HEK293T (cell line): Measurements from ENCODE around the gene ACSS3.

Experiments
- CTCF ChIA-PET: fragments of 350-600 bp; formaldehyde crosslinking; extraction: SDS; loops from one replicate; lab custom pipeline; 2021; ENCODE audit warnings: antibody characterized with exemption, inconsistent platforms; lab: Yijun Ruan, JAX
- POLR2A ChIA-PET: fragments of 350-600 bp; formaldehyde crosslinking; extraction: SDS; loops from one replicate; lab custom pipeline; 2020; ENCODE audit warnings: antibody characterized with exemption, inconsistent platforms; lab: Yijun Ruan, JAX
- DNase-seq: peaks from one replicate; pipeline ENCODE4 v3.0.0; 2012; ENCODE audit warnings: mixed read lengths; ENCODE audit errors: extremely low spot score
- ARNT ChIP-seq: fragments of 450-650 bp; IDR thresholded peaks from 2 replicates; pipeline ENCODE4 v1.6.1; 2017; ENCODE audit warnings: mild to moderate bottlenecking
- BHLHE40 ChIP-seq: fragments of 450-650 bp; IDR thresholded peaks from 2 replicates; pipeline ENCODE4 v1.6.1; 2016; ENCODE audit warnings: mild to moderate bottlenecking, moderate library complexity, borderline replicate concordance
- CTBP1 ChIP-seq: fragments of 450-650 bp; IDR thresholded peaks from 2 replicates; pipeline ENCODE4 v1.6.1; 2016; ENCODE audit warnings: borderline replicate concordance
- ELF4 ChIP-seq: fragments of 450-650 bp; IDR thresholded peaks from 2 replicates; pipeline ENCODE4 v1.6.1; 2017; ENCODE audit warnings: antibody characterized with exemption
- FOXA1 ChIP-seq: fragments of 450-650 bp; IDR thresholded peaks from 2 replicates; pipeline ENCODE4 v1.6.1; 2016; ENCODE audit warnings: mild to moderate bottlenecking
- FOXK2 ChIP-seq: fragments of 450-650 bp; IDR thresholded peaks from 2 replicates; pipeline ENCODE4 v1.6.1; 2016; ENCODE audit warnings: mild to moderate bottlenecking
- FOXM1 ChIP-seq: fragments of 450-650 bp; IDR thresholded peaks from 2 replicates; pipeline ENCODE4 v1.6.1; 2017; ENCODE audit warnings: mild to moderate bottlenecking, borderline replicate concordance
- HDGF ChIP-seq: fragments of 450-650 bp; IDR thresholded peaks from 2 replicates; pipeline ENCODE4 v1.6.1; 2017; ENCODE audit warnings: antibody characterized with exemption, borderline replicate concordance
- L3MBTL2 ChIP-seq: fragments of 450-650 bp; conservative IDR thresholded peaks from 2 replicates; pipeline ENCODE4 v1.6.1; 2016; ENCODE audit warnings: mild to moderate bottlenecking
- LEF1 ChIP-seq: fragments of 450-650 bp; IDR thresholded peaks from 2 replicates; pipeline ENCODE4 v1.6.1; 2017; ENCODE audit warnings: mild to moderate bottlenecking, borderline replicate concordance
- NFRKB ChIP-seq: fragments of 450-650 bp; IDR thresholded peaks from 2 replicates; pipeline ENCODE4 v1.6.1; 2016; ENCODE audit warnings: mild to moderate bottlenecking, moderate library complexity
- SP1 ChIP-seq: fragments of 450-650 bp; IDR thresholded peaks from 2 replicates; pipeline ENCODE4 v1.6.1; 2017
- SUZ12 ChIP-seq: fragments of 450-650 bp; IDR thresholded peaks from 2 replicates; pipeline ENCODE4 v1.6.1; 2016; ENCODE audit warnings: mild to moderate bottlenecking
- TARDBP ChIP-seq: fragments of 450-650 bp; IDR thresholded peaks from 2 replicates; pipeline ENCODE4 v1.6.1; 2016
- ZNF384 ChIP-seq: fragments of 450-650 bp; IDR thresholded peaks from 2 replicates; pipeline ENCODE4 v1.6.1; 2016
- TF ChIP-seq, protein P1 (sequence below): fragments of 450-650 bp; IDR thresholded peaks from 2 replicates; pipeline ENCODE4 v1.6.1; 2016

ACSS3 gene

DNA sequence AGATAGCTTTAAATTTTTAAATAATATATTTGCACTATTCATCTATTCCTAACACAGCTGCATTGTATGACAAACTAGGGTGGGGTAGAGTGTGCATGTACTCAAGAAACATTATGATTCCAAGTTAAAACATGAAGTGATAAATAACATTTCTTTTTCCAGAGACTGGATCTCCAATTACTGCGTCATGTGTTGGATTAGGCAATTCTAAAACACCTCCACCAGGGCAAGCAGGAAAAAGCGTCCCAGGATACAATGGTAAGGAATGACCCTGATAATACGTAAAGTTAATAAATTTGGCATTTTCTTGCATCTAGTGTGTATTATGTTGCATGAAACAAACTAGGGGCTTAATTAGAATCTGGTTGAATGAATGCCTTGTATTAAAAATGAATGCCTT lies 138.9 kb downstream of the ACSS3 start:
- ChIA-PET POLR2A (no interaction called here), CTCF (no interaction called here)
- DNase-seq: no peak
- TF ChIP-seq ARNT (no peak), FOXM1 (no peak), FOXK2 (no peak), SP1 (no peak), LEF1 (no peak)
- TF ChIP-seq, protein P1, sequence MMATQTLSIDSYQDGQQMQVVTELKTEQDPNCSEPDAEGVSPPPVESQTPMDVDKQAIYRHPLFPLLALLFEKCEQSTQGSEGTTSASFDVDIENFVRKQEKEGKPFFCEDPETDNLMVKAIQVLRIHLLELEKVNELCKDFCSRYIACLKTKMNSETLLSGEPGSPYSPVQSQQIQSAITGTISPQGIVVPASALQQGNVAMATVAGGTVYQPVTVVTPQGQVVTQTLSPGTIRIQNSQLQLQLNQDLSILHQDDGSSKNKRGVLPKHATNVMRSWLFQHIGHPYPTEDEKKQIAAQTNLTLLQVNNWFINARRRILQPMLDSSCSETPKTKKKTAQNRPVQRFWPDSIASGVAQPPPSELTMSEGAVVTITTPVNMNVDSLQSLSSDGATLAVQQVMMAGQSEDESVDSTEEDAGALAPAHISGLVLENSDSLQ: no peak

GRCh38 chr12:81221681-81222080 lies 143.8 kb downstream of the ACSS3 start:
- ChIA-PET POLR2A (no interaction called here), CTCF (interaction anchor here (0.6 kb wide), 1 partner anchor 832 kb away, joined by 3 read pairs; no protein-coding TSS in a partner anchor)
- no peak for DNase-seq
- TF ChIP-seq ELF4 (no peak), FOXM1 (no peak), CTBP1 (no peak), NFRKB (no peak), BHLHE40 (no peak), L3MBTL2 (no peak), ARNT (no peak), HDGF (no peak), LEF1 (no peak), SUZ12 (no peak), ZNF384 (no peak), TARDBP (no peak), SP1 (no peak), FOXA1 (no peak), FOXK2 (no peak)
- TF ChIP-seq, protein P1: no peak

DNA sequence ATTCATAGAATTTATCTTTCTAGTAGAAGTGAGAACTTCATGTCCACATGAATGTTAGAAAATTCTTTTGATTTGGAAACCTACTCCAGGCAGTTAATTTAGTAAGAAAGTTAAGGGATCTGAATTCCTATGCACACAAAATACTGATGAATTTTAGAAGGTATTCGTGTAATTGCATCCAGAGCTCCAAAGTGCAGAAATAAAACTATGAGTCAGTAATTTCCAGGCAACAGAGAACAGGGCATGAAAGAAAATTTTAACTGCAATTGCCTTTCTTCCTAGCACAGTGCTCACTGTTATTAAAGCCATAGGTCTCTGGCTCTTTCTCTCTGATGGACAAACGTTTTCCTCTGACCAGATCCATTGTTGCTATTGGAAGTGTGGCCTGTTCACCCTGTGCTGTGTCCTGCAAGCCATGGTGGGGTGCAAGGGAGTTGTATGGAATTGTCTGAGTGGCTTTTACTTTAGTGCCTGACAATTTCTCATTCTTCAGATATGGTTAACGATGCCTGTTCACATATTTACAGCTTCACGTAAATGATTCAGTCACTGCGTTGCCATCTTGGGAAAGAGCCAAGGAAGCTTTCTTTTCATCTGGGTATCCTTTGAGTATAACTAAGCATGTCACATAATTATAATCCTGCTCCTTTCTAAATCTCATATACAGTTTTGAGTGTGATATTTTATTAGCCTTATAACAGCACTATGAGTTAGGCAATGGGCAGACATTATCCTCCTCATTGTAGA lies 145.1 kb downstream of the ACSS3 start:
- CTCF ChIA-PET: no interaction called here
- TF ChIP-seq ARNT (no peak), NFRKB (no peak), SUZ12 (no peak), ZNF384 (no peak), HDGF (no peak), FOXA1 (no peak), CTBP1 (no peak), ELF4 (no peak), SP1 (no peak), FOXM1 (no peak), BHLHE40 (no peak), L3MBTL2 (no peak), LEF1 (no peak), FOXK2 (no peak), TARDBP (no peak)
- TF ChIP-seq, protein P1: no peak
- no peak for DNase-seq
- POLR2A ChIA-PET: no interaction called here

DNA sequence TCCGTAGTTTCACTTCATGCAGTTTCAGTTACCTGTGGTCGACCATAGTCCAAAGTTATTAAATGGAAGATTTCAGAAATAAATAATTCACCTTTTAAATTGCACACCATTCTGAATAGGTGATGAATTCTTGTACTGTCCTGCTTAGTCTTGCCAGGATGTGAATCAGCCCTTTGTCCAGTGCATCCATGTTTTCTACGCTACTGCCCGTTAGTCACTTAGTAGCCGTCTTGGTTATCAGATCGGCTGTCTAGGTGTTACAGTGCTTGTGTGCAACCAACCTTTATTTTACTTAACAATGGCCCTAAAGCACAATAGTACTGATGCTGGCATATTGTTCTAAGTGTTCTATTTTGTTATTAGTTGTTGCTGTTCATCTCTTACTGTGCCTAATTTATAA lies 146.7 kb downstream of the ACSS3 start:
- TF ChIP-seq L3MBTL2 (no peak), FOXK2 (no peak), CTBP1 (no peak), LEF1 (no peak), TARDBP (no peak), BHLHE40 (no peak), FOXM1 (no peak), ELF4 (no peak)
- CTCF ChIA-PET: no interaction called here
- POLR2A ChIA-PET: no interaction called here
- no peak for DNase-seq

GRCh38 chr12:81229759-81230158 lies 151.9 kb downstream of the ACSS3 start:
- POLR2A ChIA-PET: no interaction called here
- TF ChIP-seq SP1 (no peak), CTBP1 (no peak), SUZ12 (no peak), NFRKB (no peak), ELF4 (no peak)
- TF ChIP-seq, protein P1: no peak
- CTCF ChIA-PET: no interaction called here
- DNase-seq: no peak

DNA sequence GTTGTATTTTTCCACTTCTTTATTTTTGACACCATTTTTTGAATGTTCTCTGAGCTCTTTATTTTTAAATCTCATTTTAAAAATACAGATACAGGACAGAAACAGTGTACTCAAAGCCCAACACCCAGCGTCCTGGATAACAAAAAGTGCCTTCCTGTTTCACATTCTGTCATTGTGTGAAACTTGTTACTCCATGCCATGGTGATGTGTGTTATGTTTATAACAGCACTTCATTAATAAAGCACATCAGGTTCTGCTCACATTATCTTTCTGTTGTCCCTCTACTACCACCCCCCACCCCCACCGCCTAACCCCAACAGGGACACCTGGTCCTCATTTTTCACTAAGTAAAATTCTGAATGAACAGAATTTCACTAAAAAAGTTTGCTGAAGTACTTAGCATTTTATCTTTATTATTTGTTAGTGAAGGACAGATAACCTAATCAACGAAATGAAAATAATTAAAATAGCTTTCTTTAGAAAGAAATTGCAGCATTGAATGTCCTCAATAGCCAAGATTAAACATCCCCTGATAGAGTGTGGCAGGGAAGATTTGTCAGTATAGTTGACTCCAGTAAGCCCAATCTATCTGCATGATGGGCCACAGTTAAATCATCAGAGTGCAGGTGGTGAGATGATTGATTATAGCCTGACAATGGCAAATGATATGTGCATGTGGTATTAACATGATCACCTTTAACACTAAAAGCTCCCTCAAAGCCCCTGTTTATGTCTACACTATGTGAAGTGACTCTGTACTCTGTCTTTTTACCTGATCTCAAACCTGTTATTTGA lies 153.9 kb downstream of the ACSS3 start:
- TF ChIP-seq ZNF384: no peak
- no peak for TF ChIP-seq SUZ12
- TF ChIP-seq ELF4: no peak
- no peak for TF ChIP-seq SP1
- TF ChIP-seq, protein P1: 0 out of 2 replicates have a peak, but pooled peaks have one; percentile 5
- TF ChIP-seq FOXK2: no peak
- no peak for TF ChIP-seq BHLHE40
- POLR2A ChIA-PET: no interaction called here
- no peak for DNase-seq
- CTCF ChIA-PET: no interaction called here
